SK-N-MC (cell line): ENCODE results near the gene HUNK.

ENCODE experiments used
- DNase-seq: peaks from one replicate; pipeline ENCODE4 v3.0.0-alpha.2; 2011; ENCODE audit warnings: low read depth, low spot score
- H3K27ac ChIP-seq: fragments of 200-600 bp; sonication (generic); 2 replicates; pipeline ENCODE4 v1.5.1; 2016; ENCODE audit warnings: mixed run types
- H3K36me3 ChIP-seq: fragments of 200-600 bp; sonication (generic); 2 replicates; pipeline ENCODE4 v1.6.1; 2017; ENCODE audit warnings: antibody characterized with exemption, low read length, mixed read lengths; ENCODE audit not compliant: insufficient read depth
- H3K4me3 ChIP-seq: fragments of 200-600 bp; sonication (generic); 2 replicates; pipeline ENCODE4 v1.5.1; 2016
- H3K9ac ChIP-seq: fragments of 200-600 bp; sonication (generic); 2 replicates; pipeline ENCODE4 v1.8.0; 2017; ENCODE audit warnings: mixed run types, mixed read lengths; ENCODE audit not compliant: insufficient read length
- H3K9me3 ChIP-seq: fragments of 200-600 bp; sonication (generic); 2 replicates; pipeline ENCODE4 v1.6.1; 2017; ENCODE audit warnings: low read depth, mild to moderate bottlenecking, antibody characterized with exemption, low read length, moderate library complexity, mixed read lengths
- EZH2 ChIP-seq: fragments of 200-600 bp; sonication (generic); IDR thresholded peaks from one replicate; pipeline ENCODE4 v1.6.1; 2017; ENCODE audit warnings: antibody characterized with exemption
- FOXP2 ChIP-seq: optimal IDR thresholded peaks from 2 replicates; pipeline ENCODE3; 2011; ENCODE audit warnings: mild to moderate bottlenecking, moderate library complexity; ENCODE audit not compliant: insufficient read depth; ENCODE audit errors: extremely low read length, control extremely low read depth
- POLR2AphosphoS5 ChIP-seq: IDR thresholded peaks from 2 replicates; pipeline ENCODE4 v1.6.1; 2012; ENCODE audit warnings: mild to moderate bottlenecking, low read depth, low read length, borderline replicate concordance

HUNK gene

DNA sequence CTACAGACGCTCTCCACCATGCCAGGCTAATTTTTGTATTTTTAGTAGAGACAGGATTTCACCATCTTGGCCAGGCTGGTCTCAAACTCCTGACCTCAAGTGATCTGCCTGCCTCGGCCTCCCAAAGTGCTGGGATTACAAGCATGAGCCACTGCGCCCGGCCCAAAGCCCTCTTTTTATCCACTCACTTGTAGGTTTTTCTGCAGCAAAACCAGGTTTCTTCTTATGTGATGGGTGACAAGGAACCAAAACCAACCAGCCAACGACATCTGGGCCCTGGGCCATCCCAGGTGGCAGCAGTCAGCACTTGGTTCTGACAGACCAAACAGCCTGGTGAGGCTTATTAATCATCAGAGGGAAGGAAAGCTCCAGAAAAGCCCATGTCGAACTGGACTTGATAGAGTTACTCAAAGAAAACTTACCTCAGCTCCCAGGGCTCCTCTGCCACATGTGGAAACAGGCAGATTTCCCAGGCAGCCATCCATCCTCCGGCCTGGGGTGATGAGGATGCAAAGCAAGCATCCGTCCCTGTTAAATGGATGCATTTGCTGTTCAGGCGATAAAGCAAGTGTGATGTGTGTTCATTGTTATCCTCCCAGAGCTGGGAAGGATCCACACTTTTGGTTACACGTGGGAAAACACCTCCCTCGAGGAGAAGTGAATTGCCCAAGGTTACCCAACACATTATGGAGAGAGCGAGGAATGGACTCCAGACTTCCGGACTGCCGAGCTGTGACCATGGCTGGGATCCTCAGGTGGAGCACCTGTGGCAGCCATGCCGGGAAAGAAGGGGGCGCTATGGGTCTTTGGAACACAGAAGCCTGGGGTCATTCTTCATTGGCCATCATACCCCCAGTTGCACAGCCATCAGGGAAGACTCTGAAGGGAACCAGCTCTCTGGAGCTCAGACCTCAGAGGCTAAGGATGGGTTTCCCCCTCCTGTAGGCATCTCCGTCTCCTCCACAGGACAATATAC, 118.8 kb downstream of the HUNK start:
- H3K27ac ChIP-seq = no peak overlapping the region
- H3K4me3 ChIP-seq = no peak overlapping the region
- no peaks in the 10 kb centered on the region for H3K9me3 ChIP-seq
- TF ChIP-seq EZH2 (no peak), FOXP2 (no peak), POLR2AphosphoS5 (no peak)
- H3K9ac ChIP-seq = no peak overlapping the region
- no peak for DNase-seq
- no peaks in the 10 kb centered on the region for H3K36me3 ChIP-seq

DNA sequence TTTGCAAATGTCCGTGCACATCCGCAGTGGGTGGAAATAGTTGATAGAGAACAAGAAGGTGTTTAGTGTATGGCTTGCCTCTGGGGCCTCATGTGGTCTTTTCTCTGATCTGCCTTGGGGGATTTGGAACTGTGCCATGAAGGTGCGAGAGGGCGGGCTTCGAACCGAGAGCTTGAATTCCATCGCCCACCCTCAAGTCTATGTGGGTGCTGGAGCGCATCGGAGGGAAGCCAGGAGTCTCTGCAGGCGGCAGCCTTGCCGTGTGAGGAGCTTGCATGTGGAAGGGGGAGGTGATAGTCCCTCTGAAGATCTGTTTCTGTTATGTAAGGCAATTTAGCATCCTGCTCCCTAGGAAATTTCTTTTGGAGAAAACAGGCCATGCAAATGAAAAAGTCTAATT, 119.6 kb downstream of the HUNK start:
- Histone ChIP-seq H3K27ac (no peak overlapping the region), H3K4me3 (no peak overlapping the region), H3K9ac (no peak overlapping the region), H3K9me3 (no peaks in the 10 kb centered on the region), H3K36me3 (no peaks in the 10 kb centered on the region)
- TF ChIP-seq POLR2AphosphoS5 (no peak), FOXP2 (no peak)
- DNase-seq = no peak

DNA sequence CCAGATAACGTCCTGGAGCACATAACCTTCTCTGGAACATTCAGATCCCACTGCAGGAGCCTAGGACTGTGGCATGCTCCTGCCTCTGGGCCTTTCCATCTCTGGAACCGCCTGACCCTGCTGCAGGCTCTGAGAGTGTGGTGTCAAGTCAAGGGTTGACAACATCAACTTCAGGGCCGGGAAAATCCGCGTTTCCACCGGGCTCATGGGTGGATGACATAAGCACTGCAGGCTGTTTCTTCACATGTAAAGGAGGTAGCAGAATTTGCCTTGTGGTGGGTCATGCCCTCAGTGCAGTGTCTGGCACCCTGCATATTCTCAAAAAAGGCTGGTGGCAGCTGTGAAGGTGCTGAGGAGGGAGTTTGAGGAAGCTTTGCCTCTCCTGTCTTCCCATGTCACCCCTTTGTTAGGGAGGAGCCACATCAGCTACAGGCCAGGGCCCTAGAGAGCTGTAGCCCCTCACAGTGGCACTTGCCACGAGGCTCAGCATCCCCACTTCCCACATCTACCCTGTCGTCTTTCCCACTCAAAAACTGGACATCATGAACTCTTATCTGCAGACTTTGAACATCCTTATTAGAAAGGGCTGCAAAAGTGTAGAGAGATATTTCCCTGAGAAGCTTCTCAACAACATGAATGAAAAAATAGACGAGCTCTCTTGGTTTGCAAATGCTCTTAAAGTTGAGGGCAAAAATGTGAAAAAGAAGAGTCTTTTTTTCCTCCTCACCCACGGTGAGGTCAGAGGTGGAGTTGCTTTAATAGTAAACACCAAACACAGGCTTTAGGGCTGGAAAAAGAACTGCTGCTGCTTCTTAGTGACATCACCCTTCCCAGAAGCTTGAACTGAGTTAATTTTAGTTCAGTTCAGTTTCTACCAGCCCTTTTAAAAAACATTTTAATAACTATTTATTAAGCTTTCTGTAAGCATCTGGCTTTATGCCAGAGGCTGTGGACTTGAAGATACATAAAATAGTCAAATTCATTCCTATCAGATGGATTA, 121.3 kb downstream of the HUNK start:
- Histone ChIP-seq H3K9ac (no peak overlapping the region), H3K36me3 (no peaks in the 10 kb centered on the region), H3K4me3 (no peak overlapping the region), H3K27ac (no peak overlapping the region), H3K9me3 (no peaks in the 10 kb centered on the region)
- TF ChIP-seq EZH2 = no peak
- no peak for TF ChIP-seq FOXP2
- no peak for TF ChIP-seq POLR2AphosphoS5
- DNase-seq = no peak

DNA sequence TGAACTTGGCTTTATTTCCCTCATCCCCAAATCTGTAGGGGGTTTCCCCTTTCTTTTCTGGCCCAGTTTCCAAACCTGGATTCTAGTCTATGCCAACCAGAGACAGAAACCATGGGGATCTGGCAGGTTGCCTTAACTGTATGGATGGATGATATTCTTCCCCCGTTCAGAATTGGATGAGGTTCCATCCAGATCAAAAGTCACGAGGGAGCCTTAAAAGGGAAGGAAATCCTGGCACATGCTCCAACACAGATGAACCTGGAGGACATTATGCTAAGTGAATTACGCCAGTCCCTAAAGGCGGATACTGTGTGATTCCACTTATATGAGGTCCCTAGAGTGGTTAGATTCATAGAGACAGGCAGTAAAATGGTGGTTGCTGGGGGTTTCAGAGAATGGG, 124.4 kb downstream of the HUNK start:
- DNase-seq = no peak
- no peak overlapping the region for H3K9ac ChIP-seq
- no peaks in the 10 kb centered on the region for H3K36me3 ChIP-seq
- H3K27ac ChIP-seq = no peak overlapping the region
- TF ChIP-seq FOXP2 = no peak
- no peak for TF ChIP-seq POLR2AphosphoS5
- no peak for TF ChIP-seq EZH2
- H3K4me3 ChIP-seq = no peak overlapping the region
- H3K9me3 ChIP-seq = no peaks in the 10 kb centered on the region

DNA sequence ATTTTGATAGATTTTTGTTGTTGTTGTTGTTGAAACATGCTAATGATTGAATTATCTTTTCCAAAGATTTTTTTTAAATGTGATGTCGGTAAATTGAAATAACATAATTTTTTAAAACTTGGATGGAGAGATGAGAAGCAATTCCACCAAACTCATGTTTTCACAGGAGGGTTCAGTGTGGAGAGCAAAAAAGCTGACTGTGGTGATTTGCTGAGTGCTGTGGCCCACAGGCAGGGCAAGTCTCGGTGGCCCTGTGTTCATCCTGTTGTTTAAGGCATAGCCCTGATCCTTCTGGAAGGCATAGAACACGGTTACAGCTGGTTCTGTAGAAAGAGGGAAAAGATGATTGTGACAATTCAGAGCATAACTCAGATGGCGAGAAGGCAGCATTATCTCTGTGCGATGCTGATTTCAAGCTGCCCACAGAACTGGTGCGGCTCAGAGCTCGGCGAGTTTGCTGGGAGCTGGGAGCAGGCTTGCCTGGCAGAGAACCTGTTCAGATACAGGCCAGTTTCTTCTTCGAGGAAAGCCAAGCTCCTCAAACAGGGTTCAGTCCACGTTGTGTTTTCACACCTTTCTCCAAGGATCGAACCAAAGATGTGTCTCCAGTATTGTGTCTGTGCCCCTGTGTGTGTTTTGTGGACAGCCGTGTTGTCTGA, 127.1 kb downstream of the HUNK start:
- no peaks in the 10 kb centered on the region for H3K9me3 ChIP-seq
- H3K27ac ChIP-seq = no peak overlapping the region
- no peak overlapping the region for H3K4me3 ChIP-seq
- H3K36me3 ChIP-seq = no peaks in the 10 kb centered on the region
- DNase-seq = no peak
- no peak for TF ChIP-seq EZH2
- no peak for TF ChIP-seq FOXP2
- no peak for TF ChIP-seq POLR2AphosphoS5
- no peak overlapping the region for H3K9ac ChIP-seq

DNA sequence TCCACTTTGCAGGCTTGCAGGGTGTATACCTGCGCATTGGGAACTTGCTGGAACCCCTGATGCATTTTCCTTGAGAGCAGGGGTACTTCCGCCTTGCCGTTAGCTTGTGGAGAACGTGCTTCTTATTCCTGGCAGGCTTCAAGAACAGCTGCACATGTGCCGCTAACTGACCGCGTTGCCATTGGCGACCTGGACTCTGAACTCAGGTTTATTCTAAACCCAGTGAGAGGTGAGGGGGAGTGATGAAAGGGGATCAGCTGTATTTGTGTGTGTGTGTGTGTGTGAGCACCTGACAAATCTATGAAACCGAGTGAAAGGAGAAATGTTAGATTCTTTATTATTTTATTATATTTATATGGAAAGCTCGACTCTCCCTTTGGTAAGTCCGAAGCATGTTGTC, 128.6 kb downstream of the HUNK start:
- no peak overlapping the region for H3K4me3 ChIP-seq
- H3K9ac ChIP-seq = no peak overlapping the region
- H3K9me3 ChIP-seq = no peaks in the 10 kb centered on the region
- H3K36me3 ChIP-seq = no peaks in the 10 kb centered on the region
- no peak for DNase-seq
- TF ChIP-seq POLR2AphosphoS5 = no peak
- no peak for TF ChIP-seq EZH2
- TF ChIP-seq FOXP2 = no peak
- H3K27ac ChIP-seq = no peak overlapping the region

DNA sequence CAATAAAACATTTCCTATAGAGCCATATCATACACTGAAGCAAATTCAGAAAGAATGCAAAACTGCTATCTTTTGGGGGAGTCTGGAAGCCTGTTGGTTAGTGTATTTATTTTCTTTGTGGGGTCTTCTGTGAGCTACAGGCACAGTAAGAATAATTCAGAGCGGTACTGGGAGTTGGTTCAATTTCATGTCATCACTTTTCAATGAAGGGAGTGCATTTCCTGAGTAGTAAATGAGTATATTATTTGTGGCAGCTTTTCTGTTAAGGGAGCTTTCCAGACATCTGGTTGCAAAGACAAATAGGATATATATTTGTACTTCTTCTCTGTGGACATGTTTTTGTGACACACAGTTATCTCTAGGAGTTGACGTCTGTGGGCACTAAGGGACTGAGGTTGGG, 130.6 kb downstream of the HUNK start:
- no peak for TF ChIP-seq EZH2
- no peak overlapping the region for H3K27ac ChIP-seq
- H3K9ac ChIP-seq = no peak overlapping the region
- H3K36me3 ChIP-seq = no peaks in the 10 kb centered on the region
- no peak overlapping the region for H3K4me3 ChIP-seq
- H3K9me3 ChIP-seq = no peaks in the 10 kb centered on the region
- no peak for DNase-seq

DNA sequence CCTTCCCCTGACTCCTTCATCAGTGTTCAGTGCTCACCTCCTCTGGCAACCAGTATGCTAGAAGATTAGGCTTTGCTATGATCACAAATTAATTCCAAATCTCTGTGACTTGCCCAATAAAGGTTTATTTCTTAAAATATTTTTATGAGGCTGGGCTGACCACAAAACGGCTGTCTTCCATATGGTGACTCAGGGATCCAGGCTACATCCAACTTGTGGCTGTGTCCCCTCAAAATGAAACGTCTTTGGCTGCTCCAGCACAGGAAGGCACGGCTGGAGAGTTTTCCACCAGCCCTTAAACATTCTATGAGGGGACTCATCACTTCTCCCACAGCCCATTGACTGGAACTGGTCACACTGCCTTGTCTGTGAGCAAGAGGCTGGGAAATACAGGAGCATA, 131.5 kb downstream of the HUNK start:
- H3K9ac ChIP-seq = no peak overlapping the region
- DNase-seq = no peak
- no peaks in the 10 kb centered on the region for H3K9me3 ChIP-seq
- H3K4me3 ChIP-seq = no peak overlapping the region
- no peak overlapping the region for H3K27ac ChIP-seq
- no peak for TF ChIP-seq FOXP2
- no peak for TF ChIP-seq POLR2AphosphoS5
- TF ChIP-seq EZH2 = no peak
- H3K36me3 ChIP-seq = no peaks in the 10 kb centered on the region
